B cell (primary cell): ENCODE results near the gene HMGCL. TPM values are rescaled to one million over a fixed set of nuclear protein-coding genes. Genes with fewer than 3 reads are reported as not detected.

Source experiments
- ATAC-seq: fragments of 200-7000 bp; cut with Tn5 transposase; one replicate; pipeline ENCODE4 v1.10.0; 2021; ENCODE audit warnings: low read depth, mild to moderate bottlenecking, moderate number of reproducible peaks, moderate library complexity
- CTCF ChIA-PET: fragments of 350-600 bp; sonication (Branson Sonifier 250); formaldehyde crosslinking; loops from one replicate; lab custom pipeline; 2021; ENCODE audit warnings: antibody characterized with exemption, inconsistent platforms; lab: Charles Lee
- POLR2A ChIA-PET: fragments of 350-600 bp; sonication (Branson Sonifier 250); formaldehyde crosslinking; loops from one replicate; lab custom pipeline; 2021; ENCODE audit warnings: antibody characterized with exemption; lab: Charles Lee
- DNase-seq: peaks from one replicate; pipeline ENCODE4 v3.0.0; 2013
- H2AFZ ChIP-seq: 2 replicates; pipeline ENCODE4 v1.6.1; 2012; ENCODE audit warnings: mild to moderate bottlenecking, low read depth, low read length; ENCODE audit not compliant: insufficient read depth, poor library complexity, severe bottlenecking
- H3K27ac ChIP-seq, 2 donors: 1 replicate in 1 of 2; 2 replicates in 1 of 2; pipeline ENCODE4 v1.5.1; 2012 to 2013; ENCODE audit warnings: low read length in 2 of 2, mild to moderate bottlenecking in 2 of 2, moderate library complexity in 1 of 2
- H3K27me3 ChIP-seq, 4 experiments: fragments of 200-600 bp in 1 of 4; sonication (generic) in 1 of 4; replicated peaks in 1 of 4; 1 replicate in 2 of 4; 2 replicates in 2 of 4; pipeline versions ENCODE4 v1.6.1 to v1.7.0; 2013 to 2016; ENCODE audit warnings: low read length in 3 of 4, mild to moderate bottlenecking in 2 of 4, mixed read lengths in 1 of 4, moderate library complexity in 1 of 4; ENCODE audit not compliant: insufficient read depth in 4 of 4, control insufficient read depth in 3 of 4; ENCODE audit errors: control extremely low read depth in 1 of 4
- H3K36me3 ChIP-seq, 2 experiments: replicated peaks in 1 of 2; 1 replicate in 1 of 2; 2 replicates in 1 of 2; pipeline versions ENCODE4 v1.6.1 to v1.7.1; 2013; ENCODE audit warnings: low read length in 1 of 2; ENCODE audit not compliant: insufficient read depth in 2 of 2, control insufficient read depth in 1 of 2; ENCODE audit errors: control extremely low read depth in 1 of 2, extremely low read depth in 1 of 2
- H3K4me1 ChIP-seq, 2 donors: fragments of 200-600 bp in 1 of 2; sonication (generic) in 1 of 2; 1 replicate in 1 of 2; 2 replicates in 1 of 2; pipeline versions ENCODE4 v1.5.1 to v1.6.1; 2013 to 2017; ENCODE audit warnings: low read length in 2 of 2; ENCODE audit not compliant: control insufficient read depth in 2 of 2, insufficient read depth in 2 of 2
- H3K4me2 ChIP-seq: replicated peaks from 2 replicates; pipeline ENCODE3; 2012; ENCODE audit warnings: mild to moderate bottlenecking, low read depth, low read length; ENCODE audit not compliant: poor library complexity, severe bottlenecking
- H3K4me3 ChIP-seq, 5 experiments: fragments of 200-600 bp in 1 of 5; sonication (generic) in 1 of 5; 1 replicate in 3 of 5; 2 replicates in 2 of 5; pipeline versions ENCODE4 v1.5.1 to v1.7.0; 2011 to 2016; ENCODE audit warnings: low read length in 4 of 5, mild to moderate bottlenecking in 4 of 5, low read depth in 2 of 5, control low read depth in 1 of 5, moderate library complexity in 1 of 5; ENCODE audit not compliant: insufficient read depth in 1 of 5; ENCODE audit errors: control extremely low read depth in 1 of 5, extremely low read depth in 1 of 5
- H3K79me2 ChIP-seq: fragments of 200-600 bp; sonication (generic); one replicate; pipeline ENCODE4 v1.6.0; 2016; ENCODE audit warnings: low read length; ENCODE audit not compliant: control insufficient read depth, insufficient read depth
- H3K9ac ChIP-seq: fragments of 200-600 bp; sonication (generic); 2 replicates; pipeline ENCODE4 v1.6.1; 2017; ENCODE audit warnings: mild to moderate bottlenecking, low read length, moderate library complexity
- H3K9me3 ChIP-seq, 3 donors: one replicate each; pipeline versions ENCODE4 v1.6.1 to v1.7.1; 2013; ENCODE audit warnings: low read length in 2 of 3; ENCODE audit not compliant: control insufficient read depth in 2 of 3, insufficient read depth in 1 of 3; ENCODE audit errors: control extremely low read depth in 1 of 3
- H4K20me1 ChIP-seq: 2 replicates; pipeline ENCODE4 v1.6.0; 2012; ENCODE audit warnings: mild to moderate bottlenecking, low read length; ENCODE audit not compliant: insufficient read depth, control insufficient read depth, poor library complexity, severe bottlenecking
- H3K27ac Mint-ChIP-seq: one replicate; pipeline ENCODE4 v1.8.0; 2021; ENCODE audit warnings: mixed read lengths
- H3K27me3 Mint-ChIP-seq: one replicate; pipeline ENCODE4 v1.8.0; 2021; ENCODE audit warnings: mixed read lengths
- H3K4me1 Mint-ChIP-seq: one replicate; pipeline ENCODE4 v1.8.0; 2021; ENCODE audit warnings: mixed read lengths
- H3K4me3 Mint-ChIP-seq: one replicate; pipeline ENCODE4 v1.8.0; 2021; ENCODE audit warnings: mixed read lengths
- H3K9me3 Mint-ChIP-seq: one replicate; pipeline ENCODE4 v1.8.0; 2022; ENCODE audit warnings: mixed read lengths; ENCODE audit not compliant: insufficient read depth
- CTCF ChIP-seq: fragments of 200-600 bp; IDR thresholded peaks from one replicate; pipeline ENCODE4 v1.8.0; 2022; ENCODE audit warnings: antibody characterized with exemption, mild to moderate bottlenecking
- EZH2 ChIP-seq: IDR thresholded peaks from 2 replicates; pipeline ENCODE4 v1.6.1; 2012; ENCODE audit warnings: borderline replicate concordance, low read depth, mild to moderate bottlenecking, moderate library complexity, low read length; ENCODE audit not compliant: insufficient read depth, poor library complexity, severe bottlenecking
- WGBS: methylation state at CpG from one replicate; pipeline ENCODE4 v1.1.5; 2013; ENCODE audit warnings: missing lambda C conversion rate; ENCODE audit not compliant: insufficient coverage; 5-methylcytosine and 5-hydroxymethylcytosine counted together
- intact Hi-C: fragments of 100-400 bp; cut with micrococcal nuclease; formaldehyde crosslinking; loops from one replicate; pipeline ENCODE4 v1.10.0; 2022
- polyA plus RNA-seq: library from polyadenylated mRNA; depleted of rRNA; stranded (reverse); fragments of >200 nt; gene quantifications from 2 replicates; pipeline ENCODE4 v1.2.3, GENCODE V29; 2012
- total RNA-seq, 2 donors: library from RNA; stranded (reverse); fragments of 120-200 nt in 1 of 2; gene quantifications; 1 replicate in 1 of 2; 2 replicates in 1 of 2; pipeline versions ENCODE4 v1.2.3 to v1.2.4, GENCODE V29; 2013 to 2022

Gene HMGCL
- total and polyA plus RNA-seq, 2 donors (not counting 1 experiment from before 2014, with no cell fraction given) = 18.5 to 35.9 TPM

GRCh38 chr1:23817633-23818032 is 7.6 kb downstream of the HMGCL start:
- no peak overlapping the region for H3K4me2 ChIP-seq
- H3K79me2 ChIP-seq = no peaks in the 10 kb centered on the region
- H3K27ac Mint-ChIP-seq = no peak overlapping the region
- no peak overlapping the region for H3K9ac ChIP-seq
- no peaks in the 10 kb centered on the region for H3K9me3 ChIP-seq
- no peak overlapping the region for H3K4me3 Mint-ChIP-seq
- H3K36me3 ChIP-seq = peaks cover 17 to 43% of the 10 kb centered on the region in 2 experiments
- 78% methylated on average over 2 of the region's 3 CpGs for WGBS
- H3K27me3 ChIP-seq = no peaks in the 10 kb centered on the region
- H3K4me1 Mint-ChIP-seq = no peaks in the 10 kb centered on the region
- no peak for TF ChIP-seq CTCF
- no peak for TF ChIP-seq EZH2
- intact Hi-C loops = no loop called here
- H3K9me3 Mint-ChIP-seq = no peaks in the 10 kb centered on the region
- H3K27me3 Mint-ChIP-seq = no peaks in the 10 kb centered on the region
- no peak overlapping the region for H2AFZ ChIP-seq
- CTCF ChIA-PET = interaction anchor here (0.6 to 4.4 kb wide), 6 partner anchors 10 to 99 kb away, joined by 3 to 20 read pairs (median 4); no protein-coding TSS in a partner anchor
- no peak for ATAC-seq
- H3K4me1 ChIP-seq = no peaks in the 10 kb centered on the region
- no peak overlapping the region for H3K27ac ChIP-seq
- no peak overlapping the region for H3K4me3 ChIP-seq
- DNase-seq = no peak
- no peaks in the 10 kb centered on the region for H4K20me1 ChIP-seq
- POLR2A ChIA-PET = no interaction called here

GRCh38 chr1:23816906-23817305 is 8.3 kb downstream of the HMGCL start:
- TF ChIP-seq EZH2 (no peak), CTCF (no peak)
- Mint-ChIP-seq H3K4me3 (no peak overlapping the region), H3K4me1 (peaks cover 2% of the 10 kb centered on the region), H3K27me3 (no peaks in the 10 kb centered on the region), H3K27ac (no peak overlapping the region), H3K9me3 (no peaks in the 10 kb centered on the region)
- Histone ChIP-seq H3K27ac (no peak overlapping the region), H3K4me2 (no peak overlapping the region), H2AFZ (no peak overlapping the region), H3K79me2 (no peaks in the 10 kb centered on the region), H3K36me3 (peaks cover 17 to 43% of the 10 kb centered on the region in 2 experiments), H4K20me1 (no peaks in the 10 kb centered on the region), H3K4me1 (no peaks in the 10 kb centered on the region), H3K4me3 (no peak overlapping the region), H3K27me3 (no peaks in the 10 kb centered on the region), H3K9me3 (no peaks in the 10 kb centered on the region), H3K9ac (no peak overlapping the region)
- ChIA-PET POLR2A (no interaction called here), CTCF (interaction anchor here (0.6 to 4.4 kb wide), 5 partner anchors 10 to 100 kb away, joined by 3 to 20 read pairs (median 4); no protein-coding TSS in a partner anchor)
- DNase-seq (no peak), ATAC-seq (no peak)
- intact Hi-C loops = no loop called here
